ENCODE results near the gene PLXDC1.

Gene PLXDC1

GRCh38 chr17:39094607-39095308 lies 56.7 kb downstream of the PLXDC1 start:
- DNase-seq, result peak; percentile 32

- DNase-seq, result peak; percentile 8
Measured at GRCh38 chr17:39092692-39093230, 58.7 kb downstream of the PLXDC1 start.

GRCh38 chr17:39090908-39091665 lies 60.4 kb downstream of the PLXDC1 start:
- DNase-seq, result no peak

GRCh38 chr17:39090400-39090799 lies 61.0 kb downstream of the PLXDC1 start:
- no peak for DNase-seq

GRCh38 chr17:39084558-39084957 lies 66.9 kb downstream of the PLXDC1 start:
- DNase-seq, result no peak

GRCh38 chr17:39083270-39083669 lies 68.2 kb downstream of the PLXDC1 start:
- DNase-seq, result no peak

- DNase-seq, result no peak
Measured at GRCh38 chr17:39082482-39082881, 69.0 kb downstream of the PLXDC1 start.

GRCh38 chr17:39081851-39082250 lies 69.6 kb downstream of the PLXDC1 start:
- no peak for DNase-seq

GRCh38 chr17:39080421-39081078 lies 70.9 kb downstream of the PLXDC1 start:
- no peak for DNase-seq

- no peak for DNase-seq
Measured at GRCh38 chr17:39079836-39080235, 71.6 kb downstream of the PLXDC1 start.

GRCh38 chr17:39077866-39078265 lies 73.6 kb downstream of the PLXDC1 start:
- no peak for DNase-seq

- no peak for DNase-seq
Measured at GRCh38 chr17:39077252-39077651, 74.2 kb downstream of the PLXDC1 start.

GRCh38 chr17:39074676-39075075 lies 76.8 kb downstream of the PLXDC1 start:
- no peak for DNase-seq

GRCh38 chr17:39073916-39074315 lies 77.5 kb downstream of the PLXDC1 start:
- no peak for DNase-seq

GRCh38 chr17:39073353-39073752 lies 78.1 kb downstream of the PLXDC1 start:
- no peak for DNase-seq

GRCh38 chr17:39071573-39071972 lies 79.9 kb downstream of the PLXDC1 start:
- no peak for DNase-seq

- DNase-seq, result peak; percentile 15
Measured at GRCh38 chr17:39069114-39069756, 82.2 kb downstream of the PLXDC1 start.

- no peak for DNase-seq
Measured at GRCh38 chr17:39064819-39065218, 86.6 kb downstream of the PLXDC1 start.

- no peak for DNase-seq
Measured at GRCh38 chr17:39064374-39064773, 87.1 kb downstream of the PLXDC1 start.

- no peak for DNase-seq
Measured at GRCh38 chr17:39063681-39064069, 87.8 kb downstream of the PLXDC1 start.

GRCh38 chr17:39062846-39063680 lies 88.4 kb downstream of the PLXDC1 start:
- no peak for DNase-seq

GRCh38 chr17:39058524-39058923 lies 92.9 kb downstream of the PLXDC1 start:
- DNase-seq, result no peak
